HG02798 (cell line): ENCODE results near the gene TICRR.

Experiments
- ATAC-seq: cut with Tn5 transposase; IDR thresholded peaks from one replicate; pipeline ENCODE4 v1.9.1; 2021; ENCODE audit warnings: mild to moderate bottlenecking; ENCODE audit not compliant: unreplicated experiment, poor library complexity

TICRR gene

GRCh38 chr15:89669309-89669865, 94.1 kb downstream of the TICRR start:
- ATAC-seq: no peak

- ATAC-seq: no peak
Measured at GRCh38 chr15:89669941-89670340, 94.7 kb downstream of the TICRR start.

GRCh38 chr15:89670971-89671560, 95.8 kb downstream of the TICRR start:
- no peak for ATAC-seq

GRCh38 chr15:89671687-89672086, 96.4 kb downstream of the TICRR start:
- ATAC-seq: no peak

GRCh38 chr15:89672221-89673164, 97.2 kb downstream of the TICRR start:
- ATAC-seq: no peak

- no peak for ATAC-seq
Measured at GRCh38 chr15:89673165-89673512, 97.9 kb downstream of the TICRR start.

- ATAC-seq: no peak
Measured at GRCh38 chr15:89674526-89674925, 99.3 kb downstream of the TICRR start.

- ATAC-seq: no peak
Measured at GRCh38 chr15:89675606-89676005, 100.3 kb downstream of the TICRR start.

GRCh38 chr15:89677381-89677780, 102.1 kb downstream of the TICRR start:
- no peak for ATAC-seq
